NCI-H1417 (cell line): ENCODE measurements around the gene POT1.

Source experiments
- DNase-seq, 3 experiments: peaks; one replicate each; lab custom pipeline; 2025; lab: John Stamatoyannopoulos, UW

POT1 gene

GRCh38 chr7:124909808-124910207, 19.8 kb downstream of the POT1 start:
- DNase-seq = peak in 1 of 3 experiments; percentile 49

DNA sequence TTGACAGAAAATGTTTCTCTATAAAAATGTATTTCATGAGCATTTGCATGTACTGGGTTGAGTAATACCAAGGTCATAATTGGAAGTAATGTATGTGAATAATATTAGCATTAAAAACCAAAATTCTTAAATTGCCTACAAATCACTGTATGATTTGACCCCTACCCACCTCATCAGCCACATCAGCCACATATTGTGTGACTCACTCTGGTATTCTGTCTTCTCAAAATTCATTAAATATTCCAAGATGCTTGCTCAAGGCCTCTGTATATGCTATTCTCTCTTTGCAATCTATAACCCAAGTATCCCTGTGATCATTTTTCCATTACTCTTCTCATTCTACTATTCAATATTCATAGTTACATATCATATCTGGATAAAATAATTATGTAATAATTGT, 21.4 kb downstream of the POT1 start:
- no peak for DNase-seq

DNA sequence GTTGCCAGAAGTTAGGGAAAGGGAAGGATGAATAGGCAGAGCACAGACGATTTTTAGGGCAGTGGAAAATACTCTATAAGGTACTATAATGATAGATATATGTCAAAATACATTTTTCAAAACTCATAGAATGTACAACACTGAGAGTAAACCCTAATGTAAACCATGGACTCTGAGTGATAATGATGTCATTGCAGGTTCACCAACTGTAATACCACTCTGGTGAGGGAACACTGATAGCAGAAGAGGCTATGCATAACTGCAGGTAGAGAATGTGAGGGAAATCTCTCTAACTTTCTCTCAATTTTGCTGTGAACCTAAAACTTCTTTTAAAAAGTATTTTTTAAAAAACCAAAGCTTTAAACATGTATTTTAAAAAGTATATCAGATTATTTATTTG, 22.1 kb downstream of the POT1 start:
- no peak for DNase-seq

GRCh38 chr7:124898531-124898930, 31.1 kb downstream of the POT1 start:
- DNase-seq = no peak

DNA sequence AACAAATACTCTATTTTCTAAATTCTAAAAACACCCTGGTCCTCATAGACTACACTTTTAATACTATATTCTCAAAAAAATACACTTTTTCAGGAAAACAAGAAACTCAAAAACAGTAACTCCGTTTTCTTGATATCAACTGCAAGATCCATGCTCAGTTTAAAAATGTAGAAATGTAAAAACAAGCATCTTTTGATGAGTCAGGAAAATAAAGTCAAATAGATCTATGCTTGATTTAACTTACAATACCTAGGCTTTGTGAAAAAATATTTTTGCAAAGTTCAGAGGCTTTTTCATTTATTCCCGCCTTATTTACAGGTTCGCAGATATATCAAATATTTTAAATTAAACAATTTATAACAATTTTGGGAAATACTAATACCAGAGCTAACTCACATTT, 33.6 kb downstream of the POT1 start:
- DNase-seq = no peak

DNA sequence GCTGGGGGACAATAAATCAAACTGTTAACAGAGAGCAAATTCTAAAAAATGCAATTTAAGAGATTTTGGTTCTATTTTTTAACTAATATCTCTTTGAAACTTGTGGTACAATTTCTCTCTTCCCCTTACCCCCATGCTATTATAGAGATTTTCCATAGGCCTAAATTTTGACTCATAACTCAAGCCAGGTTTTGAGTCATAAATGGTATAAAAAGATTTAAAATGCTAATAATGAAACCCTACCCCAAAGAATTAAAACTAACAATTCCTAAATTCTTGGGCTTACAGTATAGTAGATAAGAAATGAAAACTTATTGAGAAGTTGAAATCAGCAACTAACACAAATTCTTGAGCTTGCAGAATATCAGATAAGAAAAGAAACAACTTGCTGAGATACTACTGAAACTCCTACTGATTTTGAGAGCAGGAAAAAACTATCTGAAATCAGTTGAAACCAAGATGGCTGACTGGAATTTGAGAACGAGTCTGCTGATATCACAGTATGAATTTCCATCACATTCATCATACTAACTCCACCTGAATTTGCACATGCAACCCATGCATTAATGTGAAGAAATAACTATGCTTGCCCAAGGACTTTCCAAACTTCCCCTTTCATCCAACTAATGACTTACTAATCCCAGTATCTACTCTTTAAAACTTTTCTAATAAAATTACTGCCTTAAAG, 36.3 kb downstream of the POT1 start:
- no peak for DNase-seq

DNA sequence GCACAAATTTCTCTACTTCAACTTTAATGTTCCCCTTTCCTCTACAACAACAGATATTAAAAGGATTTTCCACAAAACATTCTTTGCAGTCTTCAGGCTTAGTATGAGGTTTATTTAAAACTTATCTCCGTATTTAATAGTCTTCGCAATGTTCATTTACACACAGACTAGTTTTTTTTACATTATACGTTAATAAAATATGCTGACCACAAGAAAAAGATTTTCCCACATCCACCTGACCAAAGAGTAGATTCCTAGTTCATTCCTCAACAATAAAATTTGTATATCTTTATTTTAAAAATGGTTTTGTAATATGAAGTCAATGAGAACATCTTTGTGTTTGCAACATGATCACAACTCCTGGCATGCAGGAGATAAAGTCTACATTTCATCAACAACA, 42.4 kb downstream of the POT1 start:
- no peak for DNase-seq

- DNase-seq = no peak
These were observed 47.6 kb downstream of the POT1 start for GRCh38 chr7:124881981-124882380.

- DNase-seq = no peak
These were observed 49.9 kb downstream of the POT1 start for GRCh38 chr7:124879771-124880170.

DNA sequence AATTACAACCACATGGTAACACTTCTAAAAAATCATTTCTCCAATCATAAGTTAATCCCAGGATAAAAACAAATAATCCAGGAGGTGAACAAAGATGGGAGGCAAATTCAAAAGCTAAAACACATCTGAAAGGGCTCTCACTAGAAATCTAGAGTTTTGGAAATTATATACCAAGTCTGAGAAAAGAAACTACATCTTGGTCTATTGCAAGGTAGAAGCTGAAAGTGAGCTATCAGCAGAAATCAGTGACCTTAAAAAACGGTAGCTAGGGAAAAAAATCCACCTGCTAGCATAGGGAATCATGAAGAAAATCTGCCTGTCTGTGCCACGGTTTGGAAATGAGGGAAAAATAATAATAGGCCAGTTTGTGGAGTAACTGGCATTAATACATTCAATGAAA, 50.5 kb downstream of the POT1 start:
- DNase-seq = no peak

GRCh38 chr7:124874644-124875163, 54.9 kb downstream of the POT1 start:
- no peak for DNase-seq

DNA sequence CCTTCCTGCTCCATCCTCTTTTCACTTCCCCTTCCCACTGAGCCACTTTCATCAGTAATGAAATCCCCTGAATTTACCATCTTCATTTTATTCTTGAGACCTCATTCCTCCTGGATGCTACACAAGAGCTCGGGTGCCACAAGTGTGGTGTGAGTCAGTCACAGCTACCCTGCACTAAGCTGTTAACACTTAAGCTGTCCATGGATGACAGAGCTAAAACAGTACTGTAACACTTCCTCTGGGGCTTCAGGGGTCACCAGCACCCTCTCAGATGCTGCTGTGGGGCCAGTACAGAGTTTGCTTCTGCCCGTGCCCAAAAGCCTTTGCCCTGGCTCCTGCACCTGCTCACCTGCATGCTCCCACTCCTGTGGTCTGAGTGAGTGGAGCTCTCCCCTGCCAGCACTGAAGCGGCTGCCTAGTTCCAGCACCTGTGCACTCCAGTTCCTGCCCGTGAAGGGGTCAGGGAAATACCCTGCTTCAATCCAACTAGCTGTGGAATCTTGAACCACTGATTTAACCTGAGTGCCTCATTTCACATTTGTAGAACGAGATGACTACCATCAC, 71.9 kb downstream of the POT1 start:
- no peak for DNase-seq

DNA sequence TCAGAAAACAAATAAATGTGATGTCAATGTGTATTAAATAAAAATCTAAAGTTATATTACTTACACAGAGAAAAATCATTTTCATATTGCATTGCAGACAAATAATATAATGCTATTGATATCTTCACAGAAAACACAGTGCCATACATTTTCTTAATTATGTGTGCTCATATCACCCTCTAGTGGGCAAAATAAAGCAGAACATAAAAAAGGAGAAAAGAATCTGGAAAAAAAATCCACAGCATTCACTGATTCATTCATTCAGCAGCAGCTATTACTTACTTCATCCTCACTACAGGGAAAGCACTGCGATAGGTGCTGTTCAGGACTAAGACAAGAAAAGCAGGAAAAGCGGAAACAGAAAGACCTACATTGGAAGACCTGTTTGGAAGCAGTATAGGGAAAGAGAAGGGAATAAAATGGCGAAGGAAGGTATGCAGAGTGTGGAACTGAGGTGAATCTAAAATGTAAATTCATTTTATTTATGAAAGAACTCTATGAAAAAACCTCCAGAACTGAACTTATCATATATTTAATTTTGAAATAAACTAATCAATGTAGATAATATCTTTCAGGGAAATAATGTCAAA, 73.2 kb downstream of the POT1 start:
- DNase-seq = peak; percentile 16 to 71 (median 27)

- DNase-seq = no peak
These were observed 86.3 kb downstream of the POT1 start for GRCh38 chr7:124843336-124843735.

DNA sequence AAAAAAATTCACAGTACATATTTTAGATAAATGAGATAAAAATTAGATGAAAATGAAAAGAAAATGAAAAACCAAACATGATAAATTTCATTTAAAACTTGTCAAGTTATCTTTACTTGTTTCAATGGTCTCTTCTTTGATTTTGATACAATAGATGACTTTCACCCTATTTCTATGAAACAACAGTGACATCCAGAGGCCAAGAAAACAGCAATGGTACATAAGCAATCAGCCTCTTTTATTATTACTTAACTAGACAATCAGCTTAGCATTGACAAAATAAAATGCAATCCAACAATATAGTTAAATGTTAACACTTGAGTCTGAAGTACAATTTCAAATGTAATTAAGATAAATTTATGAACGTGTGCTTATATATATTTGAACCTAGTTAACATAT, 89.2 kb downstream of the POT1 start:
- DNase-seq = peak in 1 of 3 experiments; percentile 48

DNA sequence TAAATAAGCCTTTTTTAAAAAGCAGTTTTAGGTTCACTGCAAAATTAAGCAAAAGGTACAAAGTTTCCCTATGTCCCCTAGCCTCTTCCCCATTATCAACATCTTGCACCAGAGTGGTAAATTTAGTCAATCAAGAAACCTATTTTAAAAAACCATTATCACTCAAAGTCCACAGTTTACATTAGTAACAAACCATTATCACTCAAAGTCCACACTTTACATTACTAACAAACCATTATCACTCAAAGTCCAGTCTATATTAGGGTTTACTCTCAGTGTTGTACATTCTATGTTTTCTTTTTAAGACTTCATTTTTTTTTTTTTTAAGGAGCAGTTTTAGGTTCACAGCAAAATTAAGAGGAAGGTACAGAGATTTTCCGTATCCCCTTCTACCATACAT, 89.9 kb downstream of the POT1 start:
- DNase-seq = no peak

DNA sequence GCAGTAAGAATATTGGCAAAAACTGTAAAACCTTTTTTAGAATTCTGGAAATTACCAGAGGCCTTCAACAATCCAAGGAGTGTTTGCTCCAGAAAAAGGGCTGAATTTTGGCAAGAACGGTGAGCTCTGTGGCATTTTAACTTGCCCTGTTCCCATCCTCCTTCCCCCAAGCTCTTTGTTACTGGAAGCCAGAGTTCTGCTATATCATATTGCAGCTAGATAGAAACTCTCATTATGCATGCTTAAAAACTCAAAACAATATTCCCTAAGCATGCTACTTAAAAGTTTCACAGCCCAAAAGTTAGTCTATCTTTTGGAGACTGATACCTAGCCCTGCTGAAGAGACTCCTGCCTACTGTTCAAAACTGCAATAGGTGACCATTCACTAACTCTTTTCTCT, 93.5 kb downstream of the POT1 start:
- DNase-seq = no peak

GRCh38 chr7:124818807-124819206, 110.8 kb downstream of the POT1 start:
- no peak for DNase-seq

DNA sequence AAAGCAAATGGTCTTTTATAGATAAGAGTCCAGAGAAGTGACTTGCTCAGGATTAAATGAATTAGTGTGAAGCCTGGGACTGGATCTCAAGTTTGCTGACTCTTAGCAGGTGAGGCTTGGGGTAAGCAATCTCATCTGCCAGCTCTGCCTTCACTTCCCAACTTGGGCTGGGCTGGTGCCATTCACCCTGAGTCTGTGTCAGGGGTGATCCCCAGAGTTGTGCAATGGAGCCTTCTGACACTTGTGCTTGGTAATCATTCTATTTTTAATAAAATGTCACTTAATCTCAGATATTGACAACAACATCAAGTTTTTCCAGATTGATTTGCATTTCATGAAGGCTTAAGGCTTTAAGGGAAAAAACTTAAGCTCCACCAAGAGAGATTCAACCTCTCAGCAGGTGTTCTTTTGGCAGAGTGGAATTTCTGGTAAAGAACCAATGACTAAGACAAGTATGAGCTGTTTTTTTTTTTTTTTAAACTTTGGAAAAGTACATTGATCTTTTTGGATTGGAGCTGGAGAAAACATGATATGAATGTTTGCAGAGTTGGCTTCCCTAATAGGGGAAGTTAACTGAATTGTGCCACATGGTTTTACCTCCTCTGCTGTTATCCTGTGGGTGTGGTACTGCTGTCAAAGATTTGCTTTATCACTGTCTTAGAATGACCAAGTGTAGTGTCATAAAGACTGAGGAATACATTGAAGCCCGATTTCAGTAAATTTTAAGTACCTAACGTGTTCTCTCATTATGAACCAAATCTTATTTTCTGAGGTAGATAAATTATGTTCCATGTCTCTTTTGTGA, 115.4 kb downstream of the POT1 start:
- DNase-seq = no peak

DNA sequence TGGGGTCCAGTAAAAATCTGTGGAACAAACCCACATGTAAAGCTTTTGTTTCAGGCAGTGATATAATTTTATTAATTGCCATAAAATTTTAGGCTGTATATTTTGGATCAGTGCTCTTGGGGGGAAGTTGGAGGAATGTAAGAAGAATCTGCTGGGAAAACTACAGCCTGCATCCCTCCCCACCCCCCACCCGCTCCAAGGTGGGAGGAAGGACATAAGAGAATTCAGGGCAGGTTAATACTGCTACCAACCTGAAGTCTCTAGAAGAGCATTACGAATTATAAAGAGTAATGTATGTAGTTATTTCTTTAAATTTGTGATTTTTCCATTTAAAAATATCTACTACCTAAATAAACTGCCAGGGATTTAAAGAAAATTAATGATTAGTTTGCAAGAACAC, 116.9 kb downstream of the POT1 start:
- DNase-seq = no peak

DNA sequence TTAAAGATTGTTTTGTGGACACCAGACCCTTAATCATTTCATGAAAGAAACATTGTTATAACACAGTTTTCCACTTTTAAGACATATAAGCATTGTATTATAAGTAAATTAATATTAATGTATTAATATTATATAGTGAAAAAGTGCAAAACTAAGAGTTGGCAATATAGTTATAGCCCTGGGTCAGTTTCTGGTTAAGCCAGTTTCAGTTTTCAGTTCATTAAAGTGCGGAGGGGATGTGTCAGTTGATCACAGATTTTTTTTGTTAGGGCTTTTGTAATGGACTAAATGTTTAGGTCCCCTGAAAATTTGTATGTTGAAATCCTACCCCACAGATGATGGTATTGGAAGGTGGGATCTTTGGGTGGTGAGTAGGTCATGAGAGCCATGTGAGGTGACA, 118.3 kb downstream of the POT1 start:
- no peak for DNase-seq

DNA sequence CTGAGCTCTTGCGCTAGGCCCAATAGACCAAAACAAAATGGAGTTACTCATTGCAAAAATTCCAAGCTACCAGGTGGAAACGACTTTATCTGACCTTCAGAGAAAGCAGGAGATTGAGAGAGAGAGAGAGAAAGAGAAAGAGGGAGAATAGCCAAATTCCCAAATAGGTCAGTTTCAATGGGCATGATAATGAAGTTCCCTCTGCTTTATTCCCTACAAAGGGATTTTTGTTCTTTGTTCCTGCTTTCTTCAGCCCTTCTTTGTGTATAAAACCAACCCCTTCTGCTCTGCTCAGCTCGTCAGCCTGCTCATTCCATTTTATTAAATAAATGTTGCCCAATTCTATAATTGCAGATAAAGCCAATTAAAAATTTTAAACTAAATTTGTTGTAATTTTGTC, 119.0 kb downstream of the POT1 start:
- no peak for DNase-seq

- no peak for DNase-seq
These were observed 121.4 kb downstream of the POT1 start for GRCh38 chr7:124808206-124808605.
